GM11168 (cell line): ENCODE measurements around the gene RAB3GAP2.
"Not testable (repeated sequence)": the region's sequence is repeated elsewhere in the genome, so short reads cannot be mapped to it uniquely, and the experiment has no call there.

Experiments used
- in situ Hi-C: fragments of 300-500 bp; cut with MboI; formaldehyde crosslinking; loops from one replicate; pipeline ENCODE4 v1.12.0; 2022; ENCODE audit warnings: low sequenced_read_pairs; ENCODE audit not compliant: unreplicated experiment

Gene RAB3GAP2

GRCh38 chr1:220290140-220290761 lies 18.0 kb upstream of the RAB3GAP2 start:
- in situ Hi-C loops: loop anchor here (25.0 kb wide), 1 partner anchor 497 kb away; the partner anchor contains the start of gene MTARC1

DNA sequence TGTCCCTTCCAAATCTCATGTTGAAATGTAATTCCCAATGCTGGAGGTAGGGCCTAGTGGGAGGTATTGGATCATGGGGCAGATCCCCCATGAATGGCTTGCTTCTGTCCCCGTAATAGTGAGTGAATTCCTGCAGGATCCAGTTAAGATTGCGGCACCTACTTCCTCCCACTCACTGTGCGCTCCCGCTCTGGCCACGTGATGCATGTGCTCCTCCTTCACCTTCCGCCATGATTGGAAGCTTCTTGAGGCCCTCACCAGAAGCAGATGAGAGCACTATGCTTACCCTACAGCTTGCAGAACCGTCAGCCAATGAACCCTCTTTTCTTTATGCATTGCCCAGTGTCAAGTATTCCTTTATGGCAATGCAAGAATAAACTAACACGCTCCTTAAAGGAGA lies 14.9 kb upstream of the RAB3GAP2 start:
- in situ Hi-C loops: loop anchor here (25.0 kb wide), 1 partner anchor 500 kb away; the partner anchor contains the start of gene MTARC1

GRCh38 chr1:220283625-220284024 lies 11.4 kb upstream of the RAB3GAP2 start:
- in situ Hi-C loops: loop anchor here (5.0 to 25.0 kb wide), 2 partner anchors 56 to 504 kb away; partner anchors contain the start of gene MTARC1

DNA sequence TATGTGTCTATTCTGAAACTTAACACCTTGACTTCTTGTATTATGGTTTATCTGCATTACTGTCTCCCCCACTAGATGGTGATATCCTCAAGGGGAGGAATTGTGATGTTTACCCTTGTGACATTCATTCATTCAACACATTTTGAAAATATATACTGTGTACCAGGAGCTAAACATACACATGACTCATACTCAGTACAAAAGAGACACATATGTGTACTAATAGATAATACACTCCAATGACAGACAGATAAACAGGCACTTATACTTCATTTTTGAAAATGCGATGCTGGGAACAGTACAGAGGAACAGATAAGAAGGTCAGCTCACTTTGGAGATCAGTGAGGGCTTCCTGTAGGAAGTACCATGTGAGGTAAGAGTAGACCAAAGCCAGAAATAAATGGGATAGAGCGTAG lies 8.9 kb upstream of the RAB3GAP2 start:
- in situ Hi-C loops: loop anchor here (5.0 to 25.0 kb wide), 2 partner anchors 54 to 506 kb away; partner anchors contain the start of gene MTARC1

GRCh38 chr1:220280249-220280648 lies 8.0 kb upstream of the RAB3GAP2 start:
- in situ Hi-C loops: loop anchor here (5.0 to 25.0 kb wide), 2 partner anchors 53 to 507 kb away; partner anchors contain the start of gene MTARC1

- in situ Hi-C loops: loop anchor here (25.0 kb wide), 1 partner anchor 508 kb away; the partner anchor contains the start of gene MTARC1
Measured at GRCh38 chr1:220278991-220279390, 6.7 kb upstream of the RAB3GAP2 start.

DNA sequence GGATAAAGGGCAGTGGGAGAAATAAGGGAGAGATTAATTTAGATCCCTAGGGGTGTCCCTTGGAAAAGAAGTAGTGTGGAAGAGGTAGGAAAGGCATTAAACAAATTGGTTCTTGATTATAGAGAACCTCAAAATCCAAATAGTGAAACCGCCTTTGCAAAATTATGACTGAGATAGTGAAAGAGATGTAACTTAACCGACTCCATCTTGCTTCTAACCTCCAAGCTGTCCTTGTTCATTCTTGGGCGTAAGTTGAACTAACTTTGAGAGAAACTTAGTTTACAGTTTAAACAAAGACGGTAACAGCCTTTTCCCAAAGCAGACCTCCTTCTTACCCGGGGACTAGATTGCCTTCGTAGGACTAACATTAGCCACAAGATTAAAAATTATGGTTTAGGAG lies 3.2 kb upstream of the RAB3GAP2 start:
- in situ Hi-C loops: loop anchor here (25.0 kb wide), 1 partner anchor 512 kb away; the partner anchor contains the start of gene MTARC1

- in situ Hi-C loops: no loop called here
Measured at GRCh38 chr1:220274251-220274855, 2.1 kb upstream of the RAB3GAP2 start.

GRCh38 chr1:220272841-220273090 lies 513 bp upstream of the RAB3GAP2 start:
- in situ Hi-C loops: no loop called here

DNA sequence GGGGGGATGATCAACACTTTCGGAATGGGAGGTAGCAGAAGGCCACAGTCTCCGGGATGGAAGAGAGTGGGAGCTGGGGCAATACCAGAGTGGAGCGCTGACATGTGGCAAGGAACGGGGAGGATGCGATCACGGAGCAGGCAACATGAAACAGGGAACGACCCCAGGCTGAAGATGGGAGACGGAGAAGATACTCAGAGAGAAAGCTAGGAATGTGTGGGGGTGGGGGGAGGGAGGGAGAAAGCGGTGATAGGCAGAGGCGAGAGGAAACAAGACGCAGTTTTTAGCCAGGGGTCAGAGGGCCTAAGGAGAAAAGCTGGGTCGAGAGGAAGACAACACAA lies 577 bp downstream of the RAB3GAP2 start:
- in situ Hi-C loops: no loop called here

GRCh38 chr1:220269036-220269435 lies 3.2 kb downstream of the RAB3GAP2 start:
- in situ Hi-C loops: no loop called here

DNA sequence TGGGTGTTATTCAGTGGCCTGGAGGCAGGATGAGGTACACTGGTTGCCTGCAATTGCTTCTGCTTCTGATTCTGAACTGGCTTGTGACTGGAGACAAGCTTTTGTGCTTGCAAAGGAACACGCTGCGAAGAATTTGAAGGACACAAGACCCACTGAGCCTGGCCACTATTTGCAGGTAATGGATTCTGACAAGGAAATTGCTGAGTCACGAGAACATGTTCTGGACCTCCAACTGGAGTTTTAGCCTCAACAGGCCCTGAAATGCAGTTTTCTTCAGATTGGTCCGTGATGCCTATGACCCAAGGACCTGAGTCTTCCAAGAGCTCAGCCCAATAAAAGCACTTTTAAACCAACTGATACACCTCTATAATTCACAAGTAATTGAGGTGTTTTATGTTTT lies 4.6 kb downstream of the RAB3GAP2 start:
- in situ Hi-C loops: no loop called here

- in situ Hi-C loops: not testable (repeated sequence)
Measured at GRCh38 chr1:220260228-220260627, 12.0 kb downstream of the RAB3GAP2 start.

DNA sequence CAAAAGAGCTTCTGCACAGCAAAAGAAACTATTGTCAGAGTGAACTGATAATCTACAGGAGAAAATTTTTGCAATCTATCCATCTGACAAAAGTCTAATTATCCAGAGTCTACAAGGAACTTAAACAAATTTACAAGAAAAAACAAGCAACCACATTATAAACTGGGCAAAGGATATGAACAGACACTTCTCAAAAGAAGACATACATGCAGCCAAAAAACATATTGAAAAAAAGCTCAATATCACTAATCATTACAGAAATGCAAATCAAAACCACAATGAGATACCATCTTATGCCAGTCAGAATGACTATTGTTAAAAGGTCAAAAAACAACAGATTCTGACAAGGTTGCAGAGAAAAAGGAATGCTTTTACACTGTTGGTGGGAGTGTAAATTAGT lies 12.5 kb downstream of the RAB3GAP2 start:
- in situ Hi-C loops: not testable (repeated sequence)

- in situ Hi-C loops: not testable (repeated sequence)
Measured at GRCh38 chr1:220256194-220256593, 16.1 kb downstream of the RAB3GAP2 start.

GRCh38 chr1:220255204-220255603 lies 17.0 kb downstream of the RAB3GAP2 start:
- in situ Hi-C loops: no loop called here

- in situ Hi-C loops: not testable (repeated sequence)
Measured at GRCh38 chr1:220253290-220253689, 19.0 kb downstream of the RAB3GAP2 start.

DNA sequence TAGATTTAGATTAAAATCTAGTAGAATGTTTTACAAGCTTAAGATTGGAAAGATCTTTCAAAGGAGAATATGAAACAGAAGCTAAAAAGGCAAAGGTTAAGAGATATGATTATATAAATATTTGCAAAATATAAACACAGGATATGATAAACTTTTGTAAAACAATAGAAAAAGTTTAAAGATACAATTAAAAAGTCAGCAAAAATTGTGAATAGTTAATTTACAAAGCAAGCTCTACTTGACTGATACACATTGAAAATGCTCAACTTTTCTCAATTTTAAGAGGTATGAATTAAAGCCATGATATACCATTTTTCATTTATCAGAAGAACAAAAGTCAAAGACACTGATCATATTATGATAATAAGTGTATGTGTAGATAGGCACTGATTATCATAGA lies 21.0 kb downstream of the RAB3GAP2 start:
- in situ Hi-C loops: no loop called here

DNA sequence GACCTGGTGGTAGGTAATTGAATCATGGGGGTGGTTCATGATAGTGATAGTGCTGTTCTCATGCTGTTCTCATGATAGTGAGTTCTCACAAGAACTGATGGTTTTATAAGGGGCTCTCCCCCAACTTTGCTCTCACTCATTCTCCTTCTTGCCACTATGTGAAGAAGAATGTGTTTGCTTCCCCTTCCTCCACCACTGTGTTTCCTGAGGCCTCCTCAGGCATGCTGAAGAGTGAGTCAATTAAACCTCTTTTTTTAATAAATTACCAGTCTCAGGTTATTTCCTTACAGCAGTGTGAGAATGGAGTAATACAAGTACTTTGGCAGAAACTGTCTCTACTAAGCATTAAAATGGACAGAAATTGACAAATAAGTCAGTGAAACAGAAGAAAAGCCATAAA lies 21.6 kb downstream of the RAB3GAP2 start:
- in situ Hi-C loops: no loop called here

GRCh38 chr1:220249522-220249921 lies 22.7 kb downstream of the RAB3GAP2 start:
- in situ Hi-C loops: no loop called here

DNA sequence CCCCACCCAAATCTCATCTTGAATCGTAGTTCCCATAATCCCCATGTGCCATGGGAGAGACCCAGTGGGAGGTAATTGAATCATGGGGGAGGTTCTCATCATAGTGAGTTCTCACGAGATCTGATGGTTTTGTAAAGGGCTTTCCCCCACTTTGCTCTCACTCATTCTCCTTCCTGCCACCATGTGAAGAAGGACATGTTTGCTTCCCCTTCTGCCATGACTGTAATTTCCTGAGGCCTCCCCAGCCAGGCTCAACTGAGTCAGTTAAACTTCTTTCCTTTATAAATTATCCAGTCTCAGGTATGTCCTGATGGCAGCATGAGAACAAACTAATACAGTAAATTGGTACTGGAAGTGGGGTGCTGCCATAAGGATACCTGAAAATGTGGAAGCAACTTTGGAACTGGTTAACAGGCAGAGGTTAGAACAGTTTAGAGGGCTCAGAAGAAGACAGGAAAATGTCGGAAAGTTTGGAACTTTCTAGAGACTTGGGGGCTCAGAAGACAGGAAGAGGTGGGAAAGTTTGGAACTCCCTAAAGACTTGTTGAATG lies 23.5 kb downstream of the RAB3GAP2 start:
- in situ Hi-C loops: not testable (repeated sequence)

DNA sequence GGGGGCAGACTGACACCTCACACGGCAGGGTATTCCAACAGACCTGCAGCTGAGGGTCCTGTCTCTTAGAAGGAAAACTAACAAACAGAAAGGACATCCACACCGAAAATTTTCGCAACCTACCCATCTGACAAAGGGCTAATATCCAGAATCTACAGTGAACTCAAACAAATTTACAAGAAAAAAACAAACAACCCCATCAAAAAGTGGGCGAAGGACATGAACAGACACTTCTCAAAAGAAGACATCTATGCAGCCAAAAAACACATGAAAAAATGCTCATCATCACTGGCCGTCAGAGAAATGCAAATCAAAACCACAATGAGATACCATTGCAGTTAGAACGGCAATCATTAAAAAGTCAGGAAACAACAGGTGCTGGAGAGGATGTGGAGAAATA lies 26.4 kb downstream of the RAB3GAP2 start:
- in situ Hi-C loops: not testable (repeated sequence)
